GM12878 (cell line): Measurements from ENCODE around the gene TRIM45. TPM values are rescaled to one million over a fixed set of nuclear protein-coding genes. Genes with fewer than 3 reads are reported as not detected.

Experiments used
- ATAC-seq: fragments of 200-7000 bp; cut with Tn5 transposase; 3 replicates; pipeline ENCODE4 v1.9.1; 2020; ENCODE audit warnings: mild to moderate bottlenecking, moderate library complexity
- BruUV-seq: library from RNA; stranded (reverse); fragments of 400-500 nt; replicated peaks from 2 replicates; lab custom pipeline; 2021; lab: Mats Ljungman, UMichigan
- CTCF ChIA-PET: fragments of 300-600 bp; sonication (Branson Sonifier 250); formaldehyde crosslinking; extraction: SDS; loops from one replicate; lab custom pipeline; 2021; ENCODE audit warnings: inconsistent platforms; lab: Yijun Ruan, JAX
- POLR2A ChIA-PET: fragments of 350-600 bp; formaldehyde crosslinking; extraction: SDS; loops from one replicate; lab custom pipeline; 2021; ENCODE audit warnings: inconsistent platforms; lab: Charles Lee
- RAD21 ChIA-PET: fragments of 300-600 bp; sonication (Branson Sonifier 250); formaldehyde crosslinking; loops from one replicate; lab custom pipeline; 2023; ENCODE audit warnings: antibody characterized with exemption; ENCODE audit not compliant: unreplicated experiment; lab: Charles Lee
- SMC1A ChIA-PET: fragments of 300-600 bp; sonication (Branson Sonifier 250); formaldehyde crosslinking; loops from one replicate; lab custom pipeline; 2023; ENCODE audit not compliant: unreplicated experiment, uncharacterized antibody; lab: Charles Lee
- DNase-seq: peaks from one replicate; pipeline ENCODE4 v3.0.0-alpha.2; 2011; ENCODE audit warnings: low read depth, low spot score
- FAIRE-seq: peaks from 3 replicates; lab custom pipeline; 2011; peaks lifted over from hg19 to GRCh38; lab: Jason Lieb, UNC
- H2AFZ ChIP-seq: 2 replicates; pipeline ENCODE4 v1.6.0; 2011; ENCODE audit warnings: low read depth, low read length, control low read depth; ENCODE audit not compliant: control insufficient read depth
- H3K27ac ChIP-seq: 2 replicates; pipeline ENCODE4 v1.5.1; 2011; ENCODE audit warnings: control low read depth; ENCODE audit not compliant: control insufficient read depth, insufficient read depth
- H3K27me3 ChIP-seq, 2 experiments: replicated peaks in 1 of 2; 2 replicates each; pipeline versions ENCODE4 v1.6.0 to v1.6.1; 2011; ENCODE audit warnings: low read length in 1 of 2; ENCODE audit not compliant: control insufficient read depth in 2 of 2, insufficient read depth in 2 of 2
- H3K36me3 ChIP-seq, 2 experiments: 2 replicates each; pipeline ENCODE4 v1.5.1; 2011; ENCODE audit warnings: low read length in 1 of 2; ENCODE audit not compliant: control insufficient read depth in 2 of 2, insufficient read depth in 2 of 2
- H3K4me1 ChIP-seq: 2 replicates; pipeline ENCODE4 v1.6.1; 2011; ENCODE audit warnings: mild to moderate bottlenecking, low read length, moderate library complexity, mixed read lengths; ENCODE audit not compliant: control insufficient read depth, insufficient read depth
- H3K4me2 ChIP-seq: 2 replicates; pipeline ENCODE4 v1.6.0; 2011; ENCODE audit warnings: control low read depth; ENCODE audit not compliant: control insufficient read depth, insufficient read depth
- H3K4me3 ChIP-seq: fragments of 200-600 bp; sonication (generic); 2 replicates; pipeline ENCODE4 v1.5.1; 2016
- H3K79me2 ChIP-seq: 2 replicates; pipeline ENCODE4 v1.6.0; 2011; ENCODE audit warnings: low read length; ENCODE audit not compliant: control insufficient read depth, insufficient read depth
- H3K9ac ChIP-seq: 2 replicates; pipeline ENCODE4 v1.8.0; 2011; ENCODE audit warnings: low read length, control low read depth, mixed read lengths; ENCODE audit not compliant: control insufficient read depth, insufficient read depth
- H3K9me3 ChIP-seq: replicated peaks from 3 replicates; pipeline ENCODE4 v1.5.1; 2011; ENCODE audit warnings: mild to moderate bottlenecking, low read length; ENCODE audit not compliant: control insufficient read depth, insufficient read depth
- H4K20me1 ChIP-seq: 2 replicates; pipeline ENCODE4 v1.6.0; 2011; ENCODE audit not compliant: control insufficient read depth, insufficient read depth
- BCL11A ChIP-seq: IDR thresholded peaks from 2 replicates; pipeline ENCODE4 v1.6.1; 2011; ENCODE audit warnings: low read depth, low read length
- CBX5 ChIP-seq: sonication (generic); IDR thresholded peaks from 2 replicates; pipeline ENCODE4 v1.6.1; 2016; ENCODE audit warnings: low read depth, moderate library complexity, mild to moderate bottlenecking, inconsistent platforms
- GABPA ChIP-seq: IDR thresholded peaks from 2 replicates; pipeline ENCODE4 v1.6.1; 2014; ENCODE audit warnings: antibody characterized with exemption, low read depth, mild to moderate bottlenecking, inconsistent platforms
- HCFC1 ChIP-seq: fragments of 150-350 bp; IDR thresholded peaks from 2 replicates; pipeline ENCODE4 v1.6.1; 2014; ENCODE audit warnings: low read length
- HDAC6 ChIP-seq: fragments of 200-600 bp; sonication (generic); IDR thresholded peaks from one replicate; pipeline ENCODE4 v1.8.0; 2017; ENCODE audit warnings: antibody characterized with exemption; ENCODE audit not compliant: unreplicated experiment
- KLF5 ChIP-seq: fragments of 450-650 bp; IDR thresholded peaks from 2 replicates; pipeline ENCODE4 v1.6.1; 2014; ENCODE audit warnings: mild to moderate bottlenecking; ENCODE audit not compliant: partially characterized antibody
- NFYB ChIP-seq: IDR thresholded peaks from 2 replicates; pipeline ENCODE4 v1.6.1; 2011; ENCODE audit warnings: low read depth, mild to moderate bottlenecking, low read length, improper control_type of control experiment, moderate library complexity; ENCODE audit not compliant: insufficient read depth
- POU2F2 ChIP-seq: IDR thresholded peaks from 3 replicates; pipeline ENCODE4 v1.6.1; 2011; ENCODE audit warnings: low read depth, mild to moderate bottlenecking, low read length, borderline replicate concordance
- SIN3A ChIP-seq: IDR thresholded peaks from 2 replicates; pipeline ENCODE4 v1.6.1; 2012; ENCODE audit warnings: low read depth, low read length, improper control_type of control experiment
- TBL1XR1 ChIP-seq: IDR thresholded peaks from 2 replicates; pipeline ENCODE4 v1.6.1; 2012; ENCODE audit warnings: low read depth, low read length, improper control_type of control experiment
- TCF12 ChIP-seq: IDR thresholded peaks from 2 replicates; pipeline ENCODE4 v1.6.1; 2011; ENCODE audit warnings: low read depth, mild to moderate bottlenecking, low read length
- YY1 ChIP-seq: IDR thresholded peaks from 2 replicates; pipeline ENCODE4 v1.6.1; 2011; ENCODE audit warnings: low read depth, mild to moderate bottlenecking, low read length
- in situ Hi-C: fragments of 300-500 bp; cut with MboI; formaldehyde crosslinking; loops from 9 replicates; pipeline ENCODE4 v1.14.3; 2018; ENCODE audit warnings: mixed read lengths
- intact Hi-C: fragments of 100-400 bp; cut with micrococcal nuclease; formaldehyde crosslinking; loops from one replicate; pipeline ENCODE4 v1.14.2; 2022; ENCODE audit not compliant: unreplicated experiment
- polyA plus RNA-seq, 11 experiments: library from polyadenylated mRNA; depleted of rRNA in 4 of 11; unstranded in 6 of 11; stranded (reverse) in 5 of 11; fragments of >200 nt; fragmentation: Nextera tagmentation in 4 of 11; fragmentation: Illumina TruSeq in 1 of 11; extraction: Ambion mirVana in 4 of 11; extraction: Trizol in 1 of 11; gene quantifications; 1 replicate in 1 of 11; 2 replicates in 10 of 11; pipeline versions ENCODE4 v1.2.1 to v1.2.3, GENCODE V29; 2011 to 2016; ENCODE audit warnings: inconsistent platforms in 2 of 11, missing spikeins in 2 of 11, low read depth in 1 of 11
- total RNA-seq, 4 experiments: library from RNA; depleted of rRNA in 3 of 4; stranded (reverse); fragments of >200 nt in 3 of 4; fragmentation: Illumina TruSeq in 1 of 4; extraction: Trizol in 1 of 4; gene quantifications; 2 replicates each; pipeline versions ENCODE4 v1.2.1 to v1.2.3, GENCODE V29; 2013 to 2021
- TF ChIP-seq, protein P1 (sequence below): fragments of 450-650 bp; IDR thresholded peaks from 2 replicates; pipeline ENCODE4 v1.6.1; 2017; ENCODE audit warnings: mild to moderate bottlenecking, moderate library complexity
- TF ChIP-seq, protein P2 (sequence below): IDR thresholded peaks from 2 replicates; pipeline ENCODE4 v1.6.1; 2012; ENCODE audit warnings: mild to moderate bottlenecking, low read depth, low read length

The TRIM45 gene
- total and polyA plus RNA-seq, 10 of the 15 experiments (the other 5 are each of a cell fraction or from before 2014, with no cell fraction given): 0.31 to 0.86 (median 0.46) TPM

DNA sequence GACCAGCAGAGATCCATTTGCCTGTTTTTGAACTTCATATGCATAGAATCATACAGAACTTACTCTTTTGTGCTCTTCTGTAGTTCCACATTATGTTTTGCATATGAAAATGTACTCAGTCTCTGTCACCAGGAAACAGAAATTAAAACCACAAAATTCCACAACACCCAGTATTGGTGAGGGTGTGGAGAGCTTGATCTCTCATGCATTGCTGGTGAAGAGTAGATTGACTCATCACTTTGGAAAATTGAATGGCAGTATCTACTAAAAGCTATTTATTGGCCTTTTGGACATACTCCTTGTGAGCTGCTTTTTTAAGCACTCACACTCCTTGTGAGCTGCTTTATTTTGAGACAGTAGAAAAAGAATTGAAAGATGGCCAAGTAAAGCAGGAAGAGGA is 45.9 kb upstream of the TRIM45 start:
- no peaks in the 10 kb centered on the region for H4K20me1 ChIP-seq
- H3K4me2 ChIP-seq: no peak overlapping the region
- ChIA-PET RAD21 (no interaction called here), POLR2A (no interaction called here), CTCF (no interaction called here), SMC1A (no interaction called here)
- H3K27me3 ChIP-seq: peaks cover 0 to 1% of the 10 kb centered on the region in 2 experiments; a peak in 1 of 4 replicates
- TF ChIP-seq, protein P1, sequence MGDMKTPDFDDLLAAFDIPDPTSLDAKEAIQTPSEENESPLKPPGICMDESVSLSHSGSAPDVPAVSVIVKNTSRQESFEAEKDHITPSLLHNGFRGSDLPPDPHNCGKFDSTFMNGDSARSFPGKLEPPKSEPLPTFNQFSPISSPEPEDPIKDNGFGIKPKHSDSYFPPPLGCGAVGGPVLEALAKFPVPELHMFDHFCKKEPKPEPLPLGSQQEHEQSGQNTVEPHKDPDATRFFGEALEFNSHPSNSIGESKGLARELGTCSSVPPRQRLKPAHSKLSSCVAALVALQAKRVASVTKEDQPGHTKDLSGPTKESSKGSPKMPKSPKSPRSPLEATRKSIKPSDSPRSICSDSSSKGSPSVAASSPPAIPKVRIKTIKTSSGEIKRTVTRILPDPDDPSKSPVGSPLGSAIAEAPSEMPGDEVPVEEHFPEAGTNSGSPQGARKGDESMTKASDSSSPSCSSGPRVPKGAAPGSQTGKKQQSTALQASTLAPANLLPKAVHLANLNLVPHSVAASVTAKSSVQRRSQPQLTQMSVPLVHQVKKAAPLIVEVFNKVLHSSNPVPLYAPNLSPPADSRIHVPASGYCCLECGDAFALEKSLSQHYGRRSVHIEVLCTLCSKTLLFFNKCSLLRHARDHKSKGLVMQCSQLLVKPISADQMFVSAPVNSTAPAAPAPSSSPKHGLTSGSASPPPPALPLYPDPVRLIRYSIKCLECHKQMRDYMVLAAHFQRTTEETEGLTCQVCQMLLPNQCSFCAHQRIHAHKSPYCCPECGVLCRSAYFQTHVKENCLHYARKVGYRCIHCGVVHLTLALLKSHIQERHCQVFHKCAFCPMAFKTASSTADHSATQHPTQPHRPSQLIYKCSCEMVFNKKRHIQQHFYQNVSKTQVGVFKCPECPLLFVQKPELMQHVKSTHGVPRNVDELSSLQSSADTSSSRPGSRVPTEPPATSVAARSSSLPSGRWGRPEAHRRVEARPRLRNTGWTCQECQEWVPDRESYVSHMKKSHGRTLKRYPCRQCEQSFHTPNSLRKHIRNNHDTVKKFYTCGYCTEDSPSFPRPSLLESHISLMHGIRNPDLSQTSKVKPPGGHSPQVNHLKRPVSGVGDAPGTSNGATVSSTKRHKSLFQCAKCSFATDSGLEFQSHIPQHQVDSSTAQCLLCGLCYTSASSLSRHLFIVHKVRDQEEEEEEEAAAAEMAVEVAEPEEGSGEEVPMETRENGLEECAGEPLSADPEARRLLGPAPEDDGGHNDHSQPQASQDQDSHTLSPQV: no peak
- TF ChIP-seq NFYB: no peak
- no peak for TF ChIP-seq YY1
- TF ChIP-seq KLF5: no peak
- TF ChIP-seq POU2F2: no peak
- TF ChIP-seq CBX5: no peak
- no peak for TF ChIP-seq SIN3A
- TF ChIP-seq, protein P2, sequence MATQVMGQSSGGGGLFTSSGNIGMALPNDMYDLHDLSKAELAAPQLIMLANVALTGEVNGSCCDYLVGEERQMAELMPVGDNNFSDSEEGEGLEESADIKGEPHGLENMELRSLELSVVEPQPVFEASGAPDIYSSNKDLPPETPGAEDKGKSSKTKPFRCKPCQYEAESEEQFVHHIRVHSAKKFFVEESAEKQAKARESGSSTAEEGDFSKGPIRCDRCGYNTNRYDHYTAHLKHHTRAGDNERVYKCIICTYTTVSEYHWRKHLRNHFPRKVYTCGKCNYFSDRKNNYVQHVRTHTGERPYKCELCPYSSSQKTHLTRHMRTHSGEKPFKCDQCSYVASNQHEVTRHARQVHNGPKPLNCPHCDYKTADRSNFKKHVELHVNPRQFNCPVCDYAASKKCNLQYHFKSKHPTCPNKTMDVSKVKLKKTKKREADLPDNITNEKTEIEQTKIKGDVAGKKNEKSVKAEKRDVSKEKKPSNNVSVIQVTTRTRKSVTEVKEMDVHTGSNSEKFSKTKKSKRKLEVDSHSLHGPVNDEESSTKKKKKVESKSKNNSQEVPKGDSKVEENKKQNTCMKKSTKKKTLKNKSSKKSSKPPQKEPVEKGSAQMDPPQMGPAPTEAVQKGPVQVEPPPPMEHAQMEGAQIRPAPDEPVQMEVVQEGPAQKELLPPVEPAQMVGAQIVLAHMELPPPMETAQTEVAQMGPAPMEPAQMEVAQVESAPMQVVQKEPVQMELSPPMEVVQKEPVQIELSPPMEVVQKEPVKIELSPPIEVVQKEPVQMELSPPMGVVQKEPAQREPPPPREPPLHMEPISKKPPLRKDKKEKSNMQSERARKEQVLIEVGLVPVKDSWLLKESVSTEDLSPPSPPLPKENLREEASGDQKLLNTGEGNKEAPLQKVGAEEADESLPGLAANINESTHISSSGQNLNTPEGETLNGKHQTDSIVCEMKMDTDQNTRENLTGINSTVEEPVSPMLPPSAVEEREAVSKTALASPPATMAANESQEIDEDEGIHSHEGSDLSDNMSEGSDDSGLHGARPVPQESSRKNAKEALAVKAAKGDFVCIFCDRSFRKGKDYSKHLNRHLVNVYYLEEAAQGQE: no peak
- no peak for TF ChIP-seq HCFC1
- no peak for TF ChIP-seq BCL11A
- TF ChIP-seq HDAC6: no peak
- TF ChIP-seq TBL1XR1: no peak
- no peak for TF ChIP-seq GABPA
- TF ChIP-seq TCF12: no peak
- FAIRE-seq (no peak), ATAC-seq (no peak), DNase-seq (no peak)
- BruUV-seq: no TSS peak
- in situ Hi-C loops (no loop called here), intact Hi-C loops (no loop called here)
- H3K9ac ChIP-seq: no peak overlapping the region
- no peaks in the 10 kb centered on the region for H3K36me3 ChIP-seq
- H3K4me3 ChIP-seq: no peak overlapping the region
- no peak overlapping the region for H2AFZ ChIP-seq
- H3K4me1 ChIP-seq: no peaks in the 10 kb centered on the region
- H3K27ac ChIP-seq: no peak overlapping the region
- H3K9me3 ChIP-seq: no peaks in the 10 kb centered on the region
- H3K79me2 ChIP-seq: no peaks in the 10 kb centered on the region
